Erythroblast (primary cell): ENCODE measurements around the gene BCL2L13.
A peak's percentile ranks its signal among the peaks of the same experiment; 100 is the strongest.
"Not testable (repeated sequence)": the region's sequence is repeated elsewhere in the genome, so short reads cannot be mapped to it uniquely, and the experiment has no call there.

Source experiments
- DNase-seq, 2 experiments: peaks; one replicate each; lab custom pipeline; 2025; lab: John Stamatoyannopoulos, UW
- GATA1 ChIP-seq: IDR thresholded peaks from 2 replicates; pipeline ENCODE4 v1.6.1; 2011; ENCODE audit warnings: low read depth, mild to moderate bottlenecking, control low read depth, low read length, moderate library complexity
- POLR2A ChIP-seq: IDR thresholded peaks from 2 replicates; pipeline ENCODE4 v1.6.1; 2011; ENCODE audit warnings: mild to moderate bottlenecking, low read length

The BCL2L13 gene

GRCh38 chr22:17647991-17648390, 9.4 kb downstream of the BCL2L13 start:
- no peak for DNase-seq

GRCh38 chr22:17648569-17648968, 10.0 kb downstream of the BCL2L13 start:
- no peak for TF ChIP-seq GATA1
- TF ChIP-seq POLR2A, result no peak
- DNase-seq, result no peak

More at GRCh38 chr22:17647991-17648390, 9.4 kb downstream of the BCL2L13 start:
- TF ChIP-seq POLR2A (no peak), GATA1 (no peak)

GRCh38 chr22:17655289-17655688, 16.7 kb downstream of the BCL2L13 start:
- TF ChIP-seq GATA1 (no peak), POLR2A (no peak)
- DNase-seq, result no peak

DNA sequence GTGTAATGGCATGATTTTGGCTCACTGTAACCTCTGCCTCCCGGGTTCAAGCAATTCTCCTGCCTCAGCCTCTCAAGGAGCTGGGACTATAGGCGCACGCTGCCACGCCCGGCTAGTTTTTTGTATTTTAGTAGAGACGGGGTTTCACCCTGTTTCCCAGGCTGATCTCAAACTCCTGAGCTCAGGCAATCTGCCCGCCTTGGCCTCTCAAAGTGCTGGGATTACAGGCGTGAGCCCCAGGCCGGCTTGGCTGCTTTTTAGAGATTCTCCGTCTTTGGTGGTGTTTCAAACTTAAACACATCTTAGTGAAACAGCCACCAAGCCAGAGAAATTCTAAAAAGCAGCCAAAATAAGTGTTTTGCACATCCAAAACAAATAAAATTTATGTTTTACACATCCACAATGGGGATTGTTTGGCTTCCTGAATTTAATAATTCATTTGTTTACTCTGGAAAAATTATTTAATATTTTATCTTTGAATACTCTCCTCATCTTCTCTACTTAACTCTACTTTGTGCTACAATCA, 18.4 kb downstream of the BCL2L13 start:
- no peak for TF ChIP-seq GATA1
- TF ChIP-seq POLR2A, result no peak
- no peak for DNase-seq

DNA sequence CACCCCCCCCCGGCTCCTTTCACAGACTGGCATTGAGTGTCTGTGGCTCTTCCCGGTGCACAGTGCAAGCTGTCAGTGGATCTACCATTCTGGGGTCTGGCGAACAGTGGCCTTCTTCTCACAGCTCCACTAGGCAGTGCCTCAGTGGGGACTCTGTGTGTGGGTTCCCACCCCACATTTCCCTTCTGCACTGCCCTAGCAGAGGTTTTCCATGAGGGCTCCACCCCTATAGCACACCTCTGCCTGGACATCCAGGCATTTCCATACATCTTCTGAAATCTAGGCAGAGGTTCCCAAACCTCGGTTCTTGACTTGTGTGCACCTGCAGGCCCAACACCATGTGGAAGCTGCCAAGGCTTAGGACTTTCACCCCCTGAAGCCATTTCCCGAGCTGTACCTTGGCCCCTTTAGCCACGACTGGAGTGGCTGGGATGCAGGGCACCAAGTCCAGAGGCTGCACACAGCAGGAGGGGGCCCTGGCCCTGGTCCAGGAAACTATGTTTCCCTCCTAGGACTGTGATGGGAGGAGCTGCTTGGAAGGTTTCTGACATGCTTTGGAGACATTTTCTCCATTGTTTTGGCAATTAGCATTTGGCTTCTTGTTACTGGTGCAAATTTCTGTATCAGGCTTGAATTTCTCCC, 26.0 kb downstream of the BCL2L13 start:
- DNase-seq, result no peak
- no peak for TF ChIP-seq GATA1
- no peak for TF ChIP-seq POLR2A

DNA sequence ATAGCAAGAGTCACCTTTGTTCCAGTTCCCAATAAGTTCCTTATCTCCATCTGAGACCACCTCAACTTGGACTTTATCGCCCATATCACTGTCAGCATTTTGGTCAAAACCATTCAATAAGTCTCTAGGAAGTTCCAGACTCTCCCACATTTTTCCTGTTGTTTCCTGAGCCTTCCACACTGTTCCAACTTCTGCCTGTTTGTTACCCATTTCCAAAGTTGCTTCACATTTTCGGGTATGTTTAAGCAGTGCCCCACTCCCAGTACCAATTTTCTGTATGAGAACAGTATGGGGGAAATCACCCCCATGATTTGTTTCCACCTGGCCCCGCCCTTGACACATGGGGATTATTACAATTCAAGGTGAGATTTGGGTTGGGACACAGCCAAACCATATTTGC, 26.7 kb downstream of the BCL2L13 start:
- TF ChIP-seq GATA1 (no peak), POLR2A (no peak)
- DNase-seq, result no peak

GRCh38 chr22:17665854-17666253, 27.3 kb downstream of the BCL2L13 start:
- no peak for DNase-seq
- TF ChIP-seq POLR2A, result no peak
- TF ChIP-seq GATA1, result no peak

DNA sequence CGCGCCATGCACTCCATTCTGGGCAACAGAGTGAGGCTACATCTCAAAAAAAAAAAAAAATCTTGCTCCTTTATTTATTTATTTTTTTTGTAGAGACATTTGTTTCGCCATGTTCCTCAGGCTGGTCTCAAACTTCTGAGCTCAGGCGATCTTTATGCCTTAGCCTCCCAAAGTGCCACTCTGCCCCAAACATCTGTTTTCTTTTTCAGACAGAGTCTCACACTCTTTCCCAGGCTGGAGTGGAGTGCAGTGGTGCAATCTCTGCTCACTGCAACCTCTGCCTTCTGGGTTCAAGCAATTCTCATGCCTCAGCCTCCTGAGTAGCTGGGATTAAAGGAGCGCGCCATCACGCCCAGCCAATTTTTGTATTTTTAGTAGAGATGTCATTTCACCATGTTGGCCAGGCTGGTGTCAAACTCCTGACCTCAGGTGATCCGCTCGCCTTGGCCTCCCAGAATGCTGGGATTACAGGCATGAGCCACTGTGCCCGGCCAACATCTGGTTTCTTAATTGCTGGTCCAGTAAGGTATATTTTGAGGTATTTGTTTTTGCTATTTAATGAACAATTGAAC, 33.0 kb downstream of the BCL2L13 start:
- not testable (repeated sequence) for DNase-seq

DNA sequence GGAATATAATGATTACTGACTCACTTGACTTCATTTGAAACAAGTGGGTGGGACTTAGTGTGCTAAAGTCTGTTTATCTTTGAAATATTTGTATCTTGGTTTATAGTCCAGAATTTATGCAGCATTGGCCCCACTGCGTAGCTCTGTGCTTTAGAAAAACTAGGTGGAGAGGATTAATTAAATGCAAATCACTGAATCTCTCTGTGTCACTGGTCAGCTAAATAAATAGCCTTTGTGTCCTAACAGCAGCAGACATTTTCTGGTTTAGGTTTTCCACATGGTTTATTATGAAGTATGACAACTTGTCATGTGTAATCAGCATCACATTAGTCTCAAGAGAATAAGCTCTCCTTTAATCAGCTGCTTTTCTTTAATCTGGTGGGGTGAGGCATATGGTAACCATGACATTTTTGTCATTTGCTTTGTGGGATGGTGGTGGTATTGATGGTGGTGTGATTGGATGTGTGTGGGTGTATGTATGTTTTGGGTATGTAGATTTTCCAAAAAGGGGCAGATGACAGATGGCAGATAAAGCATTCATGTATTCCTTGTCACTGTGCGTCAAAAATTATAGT, 33.9 kb downstream of the BCL2L13 start:
- no peak for TF ChIP-seq GATA1
- TF ChIP-seq POLR2A, result no peak
- peak; percentile 25 to 48 for DNase-seq

DNA sequence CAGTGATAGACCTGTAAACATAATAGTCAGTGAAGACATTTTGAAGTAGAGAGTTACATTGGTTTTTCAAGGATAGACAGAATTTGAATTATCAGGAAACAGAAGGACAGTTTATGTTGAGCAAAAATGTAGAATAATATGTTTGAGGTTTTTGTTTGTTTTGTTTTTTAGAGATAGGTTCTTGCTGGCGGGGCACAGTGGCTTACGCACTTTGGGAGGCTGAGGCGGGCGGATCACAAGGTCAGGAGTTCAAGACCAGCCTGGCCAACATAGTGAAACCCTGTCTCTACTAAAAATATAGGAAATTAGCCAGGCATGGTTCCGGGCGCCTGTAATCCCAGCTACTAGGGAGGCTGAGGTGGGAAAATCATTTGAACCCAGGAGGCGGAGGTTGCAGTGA, 35.6 kb downstream of the BCL2L13 start:
- no peak for DNase-seq
- TF ChIP-seq POLR2A, result no peak
- TF ChIP-seq GATA1, result no peak

DNA sequence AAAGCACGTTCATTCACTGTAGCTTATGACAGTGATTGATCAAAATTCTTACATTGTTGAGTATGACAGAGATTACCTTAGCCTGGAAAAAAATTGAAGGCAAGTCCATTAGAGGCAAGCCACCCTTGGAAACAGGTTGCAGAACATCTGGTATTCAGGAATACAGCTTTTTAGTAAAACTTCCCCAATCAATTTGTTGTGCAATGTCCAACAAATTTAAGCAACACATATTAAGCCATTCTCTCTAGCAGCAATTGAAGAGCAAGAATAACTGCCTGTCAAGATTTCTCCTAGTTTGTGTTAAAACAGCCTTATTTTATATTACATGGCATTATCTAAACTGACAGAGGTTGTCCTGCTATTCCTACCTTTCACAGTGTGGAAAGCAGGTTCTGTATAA, 37.0 kb downstream of the BCL2L13 start:
- TF ChIP-seq POLR2A, result no peak
- TF ChIP-seq GATA1, result no peak
- DNase-seq, result no peak

DNA sequence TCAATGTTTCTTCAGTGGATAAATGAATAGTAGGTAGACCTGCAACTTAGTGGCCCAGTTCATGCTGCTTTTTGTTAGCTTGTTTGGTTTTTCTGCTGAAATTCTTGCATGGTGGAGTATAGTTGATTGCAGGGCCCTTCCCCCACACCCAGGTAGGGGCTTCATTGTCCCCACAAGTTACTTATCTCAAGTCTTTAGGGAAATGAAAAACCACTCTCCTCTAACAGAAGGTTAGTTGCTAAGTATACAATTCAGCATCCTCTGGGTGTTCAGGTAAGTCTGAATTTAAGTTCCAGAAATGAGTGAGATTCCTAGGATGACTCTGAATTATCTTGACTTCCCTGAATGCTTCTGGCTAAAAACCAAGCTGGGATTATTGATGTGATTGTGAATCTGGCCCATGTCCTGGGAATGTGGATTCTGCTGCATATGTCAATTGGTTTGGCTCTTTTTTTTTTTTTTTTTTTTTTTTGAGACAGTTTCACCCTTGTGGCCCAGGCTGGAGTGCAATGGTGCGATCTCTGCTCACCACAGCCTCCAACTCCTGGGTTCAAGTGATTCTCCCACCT, 40.3 kb downstream of the BCL2L13 start:
- no peak for DNase-seq
- TF ChIP-seq POLR2A (no peak), GATA1 (no peak)

DNA sequence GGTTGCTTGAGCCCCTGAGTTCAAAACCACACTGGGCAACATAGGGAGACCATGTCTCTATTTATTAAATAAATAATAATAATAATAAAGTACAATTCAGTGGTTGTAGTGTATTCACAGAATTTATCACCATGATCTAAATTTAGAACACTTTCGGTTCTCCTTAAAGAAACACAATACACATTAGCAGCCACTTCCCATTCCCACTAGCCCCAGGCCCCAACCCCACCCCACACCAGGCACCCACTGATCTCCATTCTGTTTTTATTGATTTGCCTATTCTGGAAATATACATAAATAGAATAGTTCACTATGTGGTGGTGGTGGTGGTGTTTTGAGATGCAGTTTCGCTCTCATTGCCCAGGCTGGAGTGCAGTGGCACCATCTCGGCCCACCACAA, 45.7 kb downstream of the BCL2L13 start:
- TF ChIP-seq POLR2A, result no peak
- no peak for DNase-seq

DNA sequence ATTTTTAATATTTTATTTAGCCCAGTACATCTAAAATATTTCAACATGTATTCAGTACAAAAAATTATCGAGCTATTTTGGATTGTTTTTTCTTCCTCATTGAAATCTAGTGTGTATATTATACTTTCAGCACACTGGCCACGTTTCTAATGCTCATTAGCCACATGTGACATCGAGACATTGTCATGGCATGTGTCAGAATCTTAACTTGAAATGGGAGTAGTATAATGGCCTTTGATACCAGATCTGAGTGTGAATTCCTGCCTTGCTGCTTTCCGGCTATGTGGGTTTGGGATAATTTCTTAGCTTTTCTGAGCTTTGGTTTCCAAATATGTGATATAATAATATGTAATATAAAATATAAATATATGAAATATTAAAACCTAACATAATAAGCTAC, 54.3 kb downstream of the BCL2L13 start:
- TF ChIP-seq POLR2A, result no peak
- TF ChIP-seq GATA1, result no peak
- DNase-seq, result no peak

GRCh38 chr22:17694193-17694592, 55.6 kb downstream of the BCL2L13 start:
- TF ChIP-seq POLR2A (no peak), GATA1 (no peak)
- DNase-seq, result no peak

- no peak for DNase-seq
- TF ChIP-seq POLR2A, result no peak
- TF ChIP-seq GATA1, result no peak
These were observed 56.2 kb downstream of the BCL2L13 start for GRCh38 chr22:17694752-17695151.
